Skeletal muscle satellite cell (primary cell): ENCODE results near the gene MARS1.
"Not testable (repeated sequence)": the region's sequence is repeated elsewhere in the genome, so short reads cannot be mapped to it uniquely, and the experiment has no call there.

Experiments
- H3K27me3 ChIP-seq: 2 replicates; pipeline ENCODE4 v1.7.0; 2013; ENCODE audit warnings: low read length; ENCODE audit not compliant: control insufficient read depth, insufficient read depth
- H3K36me3 ChIP-seq: 2 replicates; pipeline ENCODE4 v1.7.0; 2013; ENCODE audit warnings: mild to moderate bottlenecking, control low read depth, low read length; ENCODE audit not compliant: insufficient read depth
- H3K4me1 ChIP-seq: 2 replicates; pipeline ENCODE4 v1.7.0; 2013; ENCODE audit warnings: low read length; ENCODE audit not compliant: control insufficient read depth, insufficient read depth
- H3K4me2 ChIP-seq: 2 replicates; pipeline ENCODE4 v1.7.0; 2013; ENCODE audit warnings: mild to moderate bottlenecking, low read length
- H3K4me3 ChIP-seq: 2 replicates; pipeline ENCODE4 v1.7.0; 2013; ENCODE audit warnings: low read length
- H3K9ac ChIP-seq: 2 replicates; pipeline ENCODE4 v1.7.0; 2013; ENCODE audit warnings: mild to moderate bottlenecking, low read depth, low read length, moderate library complexity
- H3K9me3 ChIP-seq: replicated peaks from 2 replicates; pipeline ENCODE4 v1.7.0; 2013; ENCODE audit warnings: mild to moderate bottlenecking, control low read depth, low read length

Gene MARS1

GRCh38 chr12:57552306-57552651, 64.4 kb downstream of the MARS1 start:
- no peaks in the 10 kb centered on the region for H3K36me3 ChIP-seq
- H3K4me3 ChIP-seq, result no peak overlapping the region
- H3K4me2 ChIP-seq, result no peak overlapping the region
- H3K27me3 ChIP-seq, result peaks cover 50% of the 10 kb centered on the region
- peaks cover 12% of the 10 kb centered on the region for H3K4me1 ChIP-seq
- no peak overlapping the region for H3K9ac ChIP-seq
- no peaks in the 10 kb centered on the region for H3K9me3 ChIP-seq

GRCh38 chr12:57552835-57553313, 65.0 kb downstream of the MARS1 start:
- Histone ChIP-seq H3K4me3 (no peak overlapping the region), H3K36me3 (no peaks in the 10 kb centered on the region), H3K9ac (no peak overlapping the region), H3K4me1 (peaks cover 12% of the 10 kb centered on the region), H3K9me3 (no peaks in the 10 kb centered on the region), H3K4me2 (no peak overlapping the region), H3K27me3 (peaks cover 50% of the 10 kb centered on the region)

GRCh38 chr12:57553343-57554202, 65.7 kb downstream of the MARS1 start:
- H3K4me1 ChIP-seq, result peaks cover 12% of the 10 kb centered on the region
- no peaks in the 10 kb centered on the region for H3K36me3 ChIP-seq
- H3K9ac ChIP-seq, result no peak overlapping the region
- H3K27me3 ChIP-seq, result peaks cover 46% of the 10 kb centered on the region
- H3K4me2 ChIP-seq, result no peak overlapping the region
- H3K9me3 ChIP-seq, result no peaks in the 10 kb centered on the region
- H3K4me3 ChIP-seq, result no peak overlapping the region

GRCh38 chr12:57554453-57554852, 66.6 kb downstream of the MARS1 start:
- H3K4me1 ChIP-seq, result peaks cover 12% of the 10 kb centered on the region
- H3K4me2 ChIP-seq, result no peak overlapping the region
- no peak overlapping the region for H3K9ac ChIP-seq
- H3K9me3 ChIP-seq, result no peaks in the 10 kb centered on the region
- H3K27me3 ChIP-seq, result peaks cover 37% of the 10 kb centered on the region
- no peaks in the 10 kb centered on the region for H3K36me3 ChIP-seq
- H3K4me3 ChIP-seq, result no peak overlapping the region

DNA sequence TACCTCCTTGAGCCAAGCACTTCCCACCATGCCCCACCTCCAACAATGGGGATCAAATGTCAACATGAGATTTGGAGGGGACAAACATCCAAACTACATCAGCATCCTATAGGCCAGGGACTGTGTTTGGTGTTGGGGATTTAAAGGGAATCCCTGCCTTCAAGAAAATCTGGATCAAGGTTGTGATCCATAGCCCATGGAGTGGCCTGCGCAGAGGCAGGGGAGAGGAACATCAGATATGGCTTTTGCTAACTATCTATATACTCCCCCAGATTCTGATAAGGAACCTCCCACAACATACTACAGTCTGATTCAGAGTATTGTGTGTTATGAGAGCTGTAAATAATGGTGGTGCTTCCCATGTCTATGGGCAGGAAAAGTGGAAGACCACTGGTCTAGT, 67.0 kb downstream of the MARS1 start:
- Histone ChIP-seq H3K4me3 (no peak overlapping the region), H3K4me1 (peaks cover 10% of the 10 kb centered on the region), H3K9me3 (no peaks in the 10 kb centered on the region), H3K36me3 (no peaks in the 10 kb centered on the region), H3K9ac (no peak overlapping the region), H3K4me2 (no peak overlapping the region), H3K27me3 (peaks cover 35% of the 10 kb centered on the region)

- Histone ChIP-seq H3K9ac (no peak overlapping the region), H3K4me1 (no peaks in the 10 kb centered on the region), H3K4me2 (no peak overlapping the region), H3K4me3 (no peak overlapping the region), H3K36me3 (no peaks in the 10 kb centered on the region), H3K27me3 (peaks cover 22% of the 10 kb centered on the region), H3K9me3 (no peaks in the 10 kb centered on the region)
These were observed 71.0 kb downstream of the MARS1 start for GRCh38 chr12:57558864-57559263.

DNA sequence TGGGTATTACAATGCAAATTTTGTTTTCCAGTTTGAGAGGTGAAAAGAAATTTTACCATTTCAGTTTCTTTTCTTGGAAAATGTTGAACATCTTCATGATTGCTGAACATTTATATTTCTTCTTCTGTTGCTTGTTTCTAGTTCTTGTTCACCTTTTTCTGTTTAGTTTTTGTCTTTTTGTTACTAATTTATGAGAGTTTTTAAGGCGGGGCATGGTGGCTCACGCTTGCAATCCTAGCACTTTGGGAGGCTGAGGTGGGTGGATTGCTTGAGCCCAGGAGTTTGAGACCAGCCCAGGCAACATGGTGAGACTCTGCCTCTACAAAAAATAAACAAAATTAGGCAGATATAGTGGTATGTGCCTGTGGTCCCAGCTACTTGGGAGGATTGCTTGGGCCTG, 72.6 kb downstream of the MARS1 start:
- Histone ChIP-seq H3K4me1 (no peaks in the 10 kb centered on the region), H3K27me3 (peaks cover 25% of the 10 kb centered on the region), H3K9ac (no peak overlapping the region)

DNA sequence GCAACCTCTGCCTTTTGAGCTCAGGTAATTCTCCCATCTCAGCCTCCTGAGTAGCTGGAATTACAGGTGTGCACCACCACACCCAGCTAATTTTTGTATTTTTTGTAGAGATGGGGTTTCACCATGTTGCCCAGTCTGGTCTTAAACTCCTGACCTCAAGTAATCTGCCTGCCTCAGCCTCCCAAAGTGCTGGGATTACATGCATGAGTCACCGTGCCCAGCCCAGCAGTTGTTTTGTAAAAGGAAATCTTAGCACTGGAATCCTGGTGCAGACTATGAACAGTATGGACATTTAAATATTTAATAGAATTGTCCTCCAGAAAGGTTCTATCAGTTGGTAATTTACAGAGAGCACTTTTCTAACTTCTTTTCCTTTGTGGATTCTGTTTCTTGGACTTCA, 73.2 kb downstream of the MARS1 start:
- H3K36me3 ChIP-seq, H3K4me2 ChIP-seq, H3K4me3 ChIP-seq, H3K9me3 ChIP-seq, H3K9ac ChIP-seq, H3K4me1 ChIP-seq: not testable (repeated sequence)
- peaks cover 25% of the 10 kb centered on the region for H3K27me3 ChIP-seq

More for the DNA sequence above, 72.6 kb downstream of the MARS1 start:
- Histone ChIP-seq H3K9me3 (no peaks in the 10 kb centered on the region), H3K4me2 (no peak overlapping the region), H3K4me3 (no peak overlapping the region), H3K36me3 (no peaks in the 10 kb centered on the region)

DNA sequence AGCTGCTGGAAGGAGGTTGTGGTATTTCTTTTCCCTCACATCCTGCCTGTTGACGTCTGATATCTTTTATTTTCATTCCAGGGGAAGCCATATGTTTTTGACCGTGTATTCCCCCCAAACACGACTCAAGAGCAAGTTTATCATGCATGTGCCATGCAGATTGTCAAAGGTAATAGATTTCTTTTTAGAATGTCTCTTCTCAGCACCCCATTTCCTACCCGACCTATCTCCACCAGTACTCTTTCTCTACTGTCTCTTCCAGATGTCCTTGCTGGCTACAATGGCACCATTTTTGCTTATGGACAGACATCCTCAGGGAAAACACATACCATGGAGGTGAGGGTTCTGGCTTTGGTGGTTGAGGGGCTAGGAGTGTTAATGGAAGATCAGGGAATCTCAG, 75.5 kb downstream of the MARS1 start:
- peaks cover 25% of the 10 kb centered on the region for H3K27me3 ChIP-seq
- no peak overlapping the region for H3K9ac ChIP-seq
- no peak overlapping the region for H3K4me3 ChIP-seq
- H3K4me2 ChIP-seq, result no peak overlapping the region
- no peaks in the 10 kb centered on the region for H3K9me3 ChIP-seq
- no peaks in the 10 kb centered on the region for H3K4me1 ChIP-seq
- H3K36me3 ChIP-seq, result no peaks in the 10 kb centered on the region

- Histone ChIP-seq H3K4me3 (no peak overlapping the region), H3K27me3 (peaks cover 27% of the 10 kb centered on the region), H3K36me3 (no peaks in the 10 kb centered on the region), H3K9me3 (no peaks in the 10 kb centered on the region), H3K4me1 (no peaks in the 10 kb centered on the region), H3K9ac (no peak overlapping the region), H3K4me2 (no peak overlapping the region)
These were observed 76.4 kb downstream of the MARS1 start for GRCh38 chr12:57564178-57564740.
